Measurements from ENCODE around the gene SLC2A1.

SLC2A1 gene

DNA sequence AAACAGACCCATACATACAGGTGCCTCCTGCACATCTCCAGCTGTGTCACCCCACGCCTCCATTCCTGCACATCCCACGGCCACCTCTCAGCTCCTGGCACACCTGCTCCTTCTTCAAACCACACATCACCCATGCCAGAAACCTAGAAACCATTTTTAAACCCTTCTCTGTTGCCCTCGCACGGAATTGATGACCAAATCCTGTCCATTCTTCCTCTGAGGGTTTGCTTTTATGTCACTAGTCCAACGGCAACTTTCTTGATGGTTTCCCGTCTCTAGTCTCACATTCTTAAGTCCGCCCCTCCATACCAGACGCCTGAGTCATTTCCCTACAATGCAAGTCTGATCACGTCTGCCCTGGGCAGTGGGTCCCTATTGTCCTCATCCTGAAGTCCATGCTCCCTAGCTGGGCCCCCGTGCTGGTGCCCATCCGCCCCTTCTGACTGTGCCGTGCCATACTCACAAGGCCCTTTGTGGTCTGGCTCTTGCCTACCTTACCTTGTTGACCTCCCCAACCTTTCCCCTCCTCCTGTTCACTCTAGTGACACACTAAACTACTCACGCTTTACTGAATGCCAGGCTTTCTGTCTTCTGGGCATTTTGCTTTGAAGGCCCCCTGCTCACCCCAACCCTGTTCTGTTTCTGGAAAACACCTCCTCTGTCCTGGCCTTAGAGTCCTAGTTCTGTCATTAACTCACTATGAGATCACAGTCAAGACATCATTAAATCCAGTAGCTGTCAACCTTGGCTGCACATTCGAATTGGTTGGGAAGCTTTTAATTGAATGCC is 17.6 kb downstream of the SLC2A1 start:
- DNase-seq, result no peak

DNA sequence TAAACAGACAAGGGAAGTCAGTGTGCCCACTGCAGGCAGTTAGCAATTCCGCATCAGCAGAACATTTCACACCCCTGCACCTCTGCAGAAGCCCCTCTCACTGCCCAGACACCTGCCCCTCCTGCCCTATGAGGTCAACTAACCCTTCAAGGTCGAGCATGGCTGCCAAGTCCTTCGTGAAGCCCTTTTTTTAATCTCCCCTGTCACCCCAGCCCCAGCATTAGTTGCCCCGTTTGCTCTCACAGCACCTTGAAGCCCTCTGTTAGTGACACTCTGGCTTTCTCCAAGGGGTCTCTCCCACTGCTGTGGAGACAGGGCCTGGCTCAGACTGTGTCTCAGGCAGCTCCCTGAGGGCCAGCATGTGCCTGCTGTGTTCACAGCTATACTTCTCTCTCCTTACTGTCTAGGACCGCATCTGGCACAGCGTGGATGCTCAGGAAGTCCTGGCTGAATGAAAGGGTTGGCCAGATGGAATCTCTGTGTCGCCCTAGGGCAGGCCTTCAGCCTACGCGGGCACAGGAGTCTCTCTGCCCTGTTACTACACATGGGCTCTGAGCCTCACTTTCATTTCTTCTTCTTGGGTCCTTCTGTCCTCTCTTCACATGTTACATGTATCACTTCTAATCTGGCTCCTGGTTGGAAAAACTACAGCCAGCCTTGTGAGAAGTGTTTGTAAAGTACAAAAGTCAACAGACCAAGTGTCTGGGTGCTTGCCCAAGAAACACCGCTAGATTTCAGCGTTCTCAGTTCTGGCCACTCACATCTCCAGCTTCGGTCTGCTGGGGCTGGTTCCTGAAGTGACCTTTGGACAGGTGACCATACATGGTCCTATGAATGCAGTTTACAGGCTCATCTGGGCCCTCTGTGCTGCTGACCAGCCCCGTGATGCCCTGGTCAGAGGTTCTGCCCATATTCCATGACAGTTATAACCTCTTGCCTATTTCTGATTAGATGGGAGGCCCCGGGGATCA is 19.7 kb downstream of the SLC2A1 start:
- DNase-seq, result no peak

DNA sequence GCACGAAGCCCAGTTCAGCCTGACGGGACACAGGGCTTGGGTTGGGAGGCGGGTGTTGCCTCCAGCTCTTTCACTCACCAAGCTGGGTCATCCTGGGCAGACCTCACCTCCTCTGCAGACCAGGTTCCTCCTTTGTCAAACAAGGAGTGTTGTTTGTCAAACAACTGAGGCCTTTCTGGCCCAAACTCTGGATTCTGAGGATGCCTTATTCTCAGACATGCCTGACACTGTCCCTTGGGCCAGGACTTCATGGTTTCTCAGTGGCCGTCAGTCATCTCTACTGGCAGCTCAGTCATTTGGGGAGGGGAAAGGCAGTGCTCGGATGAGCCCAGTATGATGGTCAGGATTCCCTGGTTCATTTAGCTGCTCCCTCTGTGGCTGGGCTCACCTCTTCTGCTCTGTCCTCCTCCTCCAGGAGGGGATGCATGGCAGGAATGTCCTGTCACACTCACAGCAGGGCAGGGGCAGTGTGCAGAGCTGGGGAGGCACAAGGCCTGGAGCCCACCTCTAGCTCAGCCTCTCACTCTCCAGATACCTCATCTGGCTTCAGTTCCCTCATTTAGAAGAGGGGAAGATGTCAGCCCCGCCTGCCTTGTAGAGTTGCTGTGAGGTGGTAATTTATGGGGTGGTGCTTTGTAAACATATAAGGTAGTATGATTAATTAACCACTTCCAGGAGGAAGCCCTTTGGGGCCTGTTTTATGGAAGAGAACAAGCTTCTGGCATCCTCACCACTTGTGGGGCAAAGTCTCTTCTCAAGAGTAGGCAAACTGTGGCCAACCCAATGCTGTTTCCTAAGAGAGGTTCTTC is 20.6 kb downstream of the SLC2A1 start:
- peak; percentile 35 for DNase-seq

DNA sequence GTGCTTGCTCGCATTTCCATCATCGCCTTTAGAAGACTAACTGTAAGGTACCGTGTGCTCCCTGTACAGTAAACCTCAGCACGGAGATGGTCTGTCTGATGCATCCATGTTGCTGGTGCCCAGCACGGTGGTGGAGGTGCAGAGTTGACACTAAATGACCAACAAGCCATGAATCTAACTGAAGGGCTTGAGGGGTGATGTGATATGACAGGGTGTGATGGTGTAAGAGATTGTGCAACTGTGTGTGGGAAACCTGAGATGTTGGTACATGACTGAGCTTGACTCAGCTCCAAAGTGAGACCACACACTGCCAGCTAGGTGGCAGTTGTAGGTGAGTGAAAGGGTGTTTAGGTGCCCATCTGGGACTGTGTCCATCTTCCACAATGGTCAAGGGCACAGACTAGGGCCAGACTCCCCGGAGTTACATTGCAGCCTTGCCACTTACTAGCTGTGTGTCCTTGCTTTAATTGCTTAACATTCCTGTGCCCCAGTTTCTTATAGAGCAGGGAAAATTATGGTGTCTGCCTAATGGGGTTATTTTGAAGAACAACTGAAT is 21.4 kb downstream of the SLC2A1 start:
- peak; percentile 32 for DNase-seq

DNA sequence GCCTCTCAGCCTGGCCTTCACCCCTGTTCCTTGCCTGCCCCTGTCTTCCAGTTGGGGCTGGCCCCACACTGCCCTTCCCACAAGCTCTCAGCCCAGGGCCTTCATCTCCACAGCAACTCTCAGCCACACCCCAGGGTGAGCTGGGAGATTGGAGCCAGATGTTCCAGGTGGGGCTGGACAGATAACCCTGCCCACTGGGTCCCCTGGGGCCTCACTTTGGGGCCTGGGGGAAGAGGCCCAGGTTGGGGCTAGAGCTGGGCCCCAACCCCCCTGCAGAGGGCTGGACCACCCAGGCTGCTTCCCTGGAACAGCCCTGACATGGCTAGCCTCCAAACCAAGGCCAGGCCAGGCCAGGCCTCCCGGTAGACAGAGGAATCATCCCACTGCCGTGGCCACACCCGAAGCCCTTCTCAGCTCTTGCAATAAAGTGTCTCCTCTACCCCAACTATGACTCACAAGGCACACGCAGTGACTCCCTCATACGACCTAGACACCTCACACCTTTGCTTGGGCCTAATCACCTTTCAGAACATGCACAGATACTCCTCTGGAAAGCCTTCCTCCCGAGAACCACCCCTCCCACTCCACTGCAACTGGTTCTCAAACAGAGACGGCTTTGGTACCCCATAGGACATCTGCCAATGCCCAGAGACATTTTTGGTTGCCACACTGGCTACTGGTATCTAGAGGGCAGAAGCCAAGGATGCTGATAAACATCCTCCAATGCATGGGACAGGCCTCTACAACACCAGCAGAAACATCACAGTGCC is 22.2 kb downstream of the SLC2A1 start:
- peak; percentile 41 for DNase-seq

DNA sequence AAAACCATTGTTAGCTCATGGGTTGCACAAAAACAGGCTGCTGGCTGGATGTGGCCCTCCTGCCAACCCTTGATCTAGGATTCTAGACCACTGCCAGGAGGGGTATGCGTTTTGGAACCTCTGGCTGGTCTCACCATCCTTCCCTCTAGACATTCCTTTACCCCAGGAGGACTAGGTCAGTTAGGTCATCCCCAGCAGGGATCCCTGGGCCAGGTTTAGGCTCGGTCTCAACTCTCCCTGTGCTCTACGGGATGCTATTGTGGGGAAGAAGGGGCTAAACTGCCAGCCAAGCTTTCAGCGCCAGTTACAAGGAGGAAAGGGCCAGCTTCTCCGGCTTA is 22.7 kb downstream of the SLC2A1 start:
- DNase-seq, result no peak

DNA sequence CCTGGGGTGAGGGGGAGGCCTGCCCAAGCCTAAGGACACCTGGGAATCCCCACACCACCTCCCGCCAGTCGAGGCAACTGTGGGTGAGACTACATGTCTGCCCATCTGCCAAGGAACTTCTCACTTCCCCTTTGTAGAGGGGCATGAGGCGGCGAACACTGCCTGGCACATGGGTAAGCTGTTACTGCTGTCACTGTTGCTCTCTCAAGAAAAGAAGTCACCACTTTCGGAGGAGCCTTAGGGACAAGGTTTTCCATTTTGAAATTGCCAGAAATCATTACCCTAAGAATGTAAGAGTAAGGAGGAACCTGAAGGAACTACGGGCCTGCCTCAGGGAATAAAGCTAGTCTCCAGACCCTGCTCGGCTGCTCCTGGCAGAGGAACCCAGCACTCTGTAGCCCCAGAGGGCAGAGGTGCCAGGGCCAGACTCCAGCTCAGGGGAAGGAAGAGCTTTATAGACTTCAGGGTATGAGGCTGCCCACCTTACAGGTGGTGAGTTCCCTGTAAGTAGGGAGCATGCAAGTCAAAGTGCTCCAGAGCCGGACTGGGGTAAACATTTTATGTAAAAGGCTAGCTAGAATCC is 23.3 kb downstream of the SLC2A1 start:
- DNase-seq, result peak; percentile 40

DNA sequence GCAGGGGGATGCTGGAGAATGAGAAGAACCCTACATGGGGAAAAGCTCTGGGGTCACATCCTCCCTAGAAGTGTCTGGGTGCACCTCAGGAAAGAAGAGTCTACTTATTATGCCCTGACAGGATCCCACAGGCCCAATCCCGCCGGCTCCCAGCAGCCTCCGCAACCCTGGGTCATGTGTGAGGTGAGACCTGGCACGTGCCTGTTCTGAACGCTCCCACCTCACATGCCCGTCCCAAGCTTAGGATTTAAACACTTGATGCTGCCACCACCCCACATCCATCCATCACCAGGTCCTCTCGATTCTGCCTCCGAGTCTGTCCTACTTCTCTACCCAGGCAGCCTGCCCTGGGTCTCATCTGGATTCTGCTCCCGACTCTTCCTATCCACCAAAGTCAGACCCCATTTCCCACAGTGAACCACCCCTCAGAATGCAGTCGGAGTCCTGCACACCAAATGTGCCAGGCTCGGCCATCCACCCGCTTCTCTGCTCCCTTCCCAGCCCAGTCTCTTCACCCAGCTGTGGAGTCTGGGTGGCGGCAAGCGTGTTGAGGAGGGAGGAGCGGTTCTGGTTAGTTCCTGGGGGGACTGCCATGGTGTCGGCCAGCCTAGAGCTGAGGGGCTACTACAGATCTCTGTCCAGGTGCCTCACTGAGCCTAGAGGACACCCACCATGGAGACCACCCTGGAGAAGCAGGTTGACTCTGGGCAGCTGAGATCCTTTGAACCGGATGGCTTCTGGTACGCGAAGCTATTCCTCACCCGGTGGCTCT is 23.9 kb downstream of the SLC2A1 start:
- no peak for DNase-seq

DNA sequence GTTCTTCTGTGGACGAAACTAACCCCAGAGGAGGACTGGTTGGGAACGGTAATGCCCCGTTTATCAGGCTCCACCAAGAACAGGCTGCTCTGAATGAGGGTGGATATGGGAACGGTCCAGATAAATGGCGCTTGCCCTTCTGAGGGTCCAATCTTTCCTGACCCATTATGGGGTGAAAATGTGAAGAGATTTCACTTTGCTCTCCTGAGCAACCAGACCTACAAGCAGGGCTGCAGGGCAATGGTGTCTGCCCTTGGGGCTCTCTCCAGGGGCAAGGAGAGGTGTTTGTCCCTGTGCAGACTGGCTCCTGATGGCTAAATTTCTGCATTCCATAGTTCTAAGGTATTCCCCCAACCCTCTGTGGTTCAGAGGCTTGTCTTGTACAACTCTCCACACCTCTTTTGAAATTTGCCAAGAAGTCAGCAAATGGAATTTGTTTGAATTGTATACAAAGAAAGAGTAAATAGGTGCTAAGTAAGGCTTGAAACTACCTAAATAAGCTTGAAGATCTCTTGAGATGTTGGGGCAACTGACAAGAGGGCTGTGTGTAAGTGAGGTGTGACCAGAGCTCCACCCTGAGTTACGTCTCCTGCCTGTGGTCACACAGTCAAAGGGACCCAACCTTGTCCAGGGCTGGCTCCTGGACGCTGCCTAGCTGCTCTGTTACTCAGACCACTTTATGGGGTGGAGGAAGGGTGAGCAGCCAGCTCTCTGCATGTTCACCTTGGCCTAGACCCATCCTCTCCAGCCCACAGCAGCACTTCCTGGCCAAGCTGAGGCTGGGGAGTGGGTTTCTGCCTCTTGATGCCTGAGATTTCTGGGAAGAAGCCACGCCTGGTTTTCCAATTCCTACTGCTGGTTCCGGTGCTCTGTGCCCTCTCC is 24.8 kb downstream of the SLC2A1 start:
- DNase-seq, result no peak

DNA sequence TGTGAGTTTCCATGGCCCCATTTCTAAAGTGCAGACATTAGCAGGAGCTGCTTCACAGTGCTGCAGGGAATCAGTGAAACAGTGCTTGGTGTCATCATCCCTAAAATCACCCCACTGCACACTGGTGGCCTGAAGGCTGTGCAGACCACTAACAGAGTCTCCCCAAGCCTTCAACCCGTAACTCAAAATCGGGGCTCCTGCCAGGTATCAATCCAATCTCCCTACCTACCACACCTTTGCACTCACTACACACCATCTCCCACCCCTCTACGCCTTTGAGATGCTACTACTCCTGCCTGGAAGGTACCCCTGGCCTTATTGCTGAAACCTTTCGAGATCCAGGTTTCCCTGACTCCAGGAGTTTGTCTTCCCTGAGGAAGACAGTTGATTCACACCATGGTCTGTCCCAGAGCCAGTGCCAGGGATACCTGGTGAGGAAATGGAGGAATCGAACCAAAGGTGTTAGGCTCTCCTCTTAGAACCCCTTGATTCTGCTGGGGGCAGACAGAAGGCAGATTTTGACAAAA is 25.5 kb downstream of the SLC2A1 start:
- no peak for DNase-seq

DNA sequence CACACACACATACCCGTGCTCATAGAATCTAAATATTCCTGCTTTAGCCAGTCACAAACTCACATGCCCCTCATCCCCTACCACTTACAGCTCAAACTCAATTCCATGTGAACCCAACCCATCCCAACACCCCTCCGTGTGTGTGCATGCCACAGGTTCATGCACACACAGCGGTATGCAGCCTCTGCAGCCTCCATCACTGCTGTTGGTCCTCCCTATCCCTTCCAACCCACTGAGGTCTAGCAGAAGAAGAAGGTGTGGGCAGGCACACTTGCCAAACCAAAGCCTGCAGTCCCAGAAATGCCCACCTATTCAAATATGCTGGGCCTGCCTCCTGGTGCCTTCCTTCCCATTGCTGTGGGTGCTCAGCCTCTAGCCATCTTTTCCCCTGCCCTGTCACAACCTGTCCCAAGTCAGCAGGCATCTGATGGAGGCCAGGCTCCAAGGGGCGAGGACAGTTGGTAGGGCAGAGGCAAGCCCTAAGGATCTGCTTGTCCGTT is 26.2 kb downstream of the SLC2A1 start:
- DNase-seq, result no peak

DNA sequence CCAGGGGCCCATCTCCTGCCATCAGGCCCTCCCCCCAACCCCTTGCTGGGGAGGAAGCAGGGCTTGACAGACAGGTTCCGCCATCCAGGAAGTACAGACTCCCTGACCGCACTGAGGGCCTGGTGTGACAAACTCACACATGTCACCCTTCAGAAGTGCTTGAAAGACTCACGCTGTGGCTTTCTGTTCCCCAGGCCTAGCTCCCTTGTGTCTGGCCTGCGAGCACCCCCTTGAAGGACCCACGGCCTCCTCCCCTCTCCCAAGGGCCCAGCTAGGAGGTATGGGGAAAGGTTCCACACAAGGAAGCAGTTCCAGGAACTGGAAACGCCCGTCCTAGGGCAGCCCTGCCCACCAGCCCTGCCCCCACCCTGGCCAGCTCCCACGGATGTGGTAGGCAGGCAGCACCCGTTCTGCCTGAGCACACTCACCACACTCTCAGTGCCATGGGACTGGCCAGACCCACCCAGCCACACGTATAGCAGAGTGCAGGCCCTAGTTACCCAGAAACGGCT is 26.7 kb downstream of the SLC2A1 start:
- DNase-seq, result peak; percentile 82

DNA sequence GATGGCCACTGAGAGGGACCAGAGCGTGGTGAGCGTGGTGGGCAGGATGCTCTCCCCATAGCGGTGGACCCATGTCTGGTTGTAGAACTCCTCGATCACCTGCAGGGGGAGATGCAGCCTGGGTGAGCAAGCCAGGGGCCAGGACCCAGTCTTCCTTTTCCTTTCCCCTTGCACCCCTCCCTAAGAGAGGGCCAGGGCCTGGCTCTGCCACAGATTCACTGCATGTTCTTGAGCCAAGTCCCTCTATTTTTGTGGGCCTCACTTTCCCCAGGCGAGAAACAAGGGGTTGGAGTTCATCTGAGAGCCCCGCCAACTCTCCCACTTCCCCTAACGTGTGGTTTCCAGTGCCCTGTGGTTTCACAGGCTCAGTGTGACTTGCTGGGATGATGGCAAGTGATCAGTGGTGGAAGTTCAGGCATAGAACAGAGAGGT is 27.5 kb downstream of the SLC2A1 start:
- peak; percentile 75 for DNase-seq

DNA sequence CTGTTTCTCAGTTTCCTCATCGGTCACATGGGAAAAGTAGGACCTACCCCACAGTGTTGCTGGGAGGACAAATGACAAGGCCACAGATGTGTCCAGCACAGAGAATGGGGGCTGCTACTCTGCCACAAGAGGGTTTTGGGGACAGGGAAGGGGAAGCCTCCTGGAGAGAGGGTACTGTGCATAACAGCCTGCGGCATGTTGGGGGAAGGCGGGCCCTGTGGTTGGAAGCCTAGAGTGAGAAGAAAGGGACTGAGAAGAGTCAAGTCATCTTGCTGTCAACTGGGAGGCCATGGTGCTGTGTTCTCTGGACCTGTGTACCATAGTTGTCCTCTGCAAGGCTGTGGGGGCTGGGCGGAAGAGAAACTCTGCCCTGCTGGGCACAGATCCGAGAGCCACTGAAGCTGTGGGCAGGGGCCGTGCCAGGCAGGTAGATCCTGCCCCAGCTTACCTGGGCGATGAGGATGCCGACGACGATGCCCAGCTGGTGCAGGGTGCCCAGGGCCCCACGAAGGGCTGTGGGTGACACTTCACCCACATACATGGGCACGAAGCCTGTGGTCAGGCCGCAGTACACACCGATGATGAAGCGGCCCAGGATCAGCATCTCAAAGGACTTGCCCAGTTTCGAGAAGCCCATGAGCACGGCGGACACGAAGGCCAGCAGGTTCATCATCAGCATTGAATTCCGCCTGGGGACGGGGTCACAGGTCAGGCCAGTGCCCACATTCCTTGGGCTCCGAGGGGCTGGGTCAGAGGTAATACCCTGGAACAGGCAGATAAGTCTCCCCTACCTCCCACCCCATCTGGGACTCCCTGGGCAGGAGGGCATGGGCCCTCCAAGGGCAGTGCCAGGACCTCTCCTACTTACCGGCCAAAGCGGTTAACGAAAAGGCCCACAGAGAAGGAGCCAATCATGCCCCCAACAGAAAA is 28.2 kb downstream of the SLC2A1 start:
- DNase-seq, result no peak

DNA sequence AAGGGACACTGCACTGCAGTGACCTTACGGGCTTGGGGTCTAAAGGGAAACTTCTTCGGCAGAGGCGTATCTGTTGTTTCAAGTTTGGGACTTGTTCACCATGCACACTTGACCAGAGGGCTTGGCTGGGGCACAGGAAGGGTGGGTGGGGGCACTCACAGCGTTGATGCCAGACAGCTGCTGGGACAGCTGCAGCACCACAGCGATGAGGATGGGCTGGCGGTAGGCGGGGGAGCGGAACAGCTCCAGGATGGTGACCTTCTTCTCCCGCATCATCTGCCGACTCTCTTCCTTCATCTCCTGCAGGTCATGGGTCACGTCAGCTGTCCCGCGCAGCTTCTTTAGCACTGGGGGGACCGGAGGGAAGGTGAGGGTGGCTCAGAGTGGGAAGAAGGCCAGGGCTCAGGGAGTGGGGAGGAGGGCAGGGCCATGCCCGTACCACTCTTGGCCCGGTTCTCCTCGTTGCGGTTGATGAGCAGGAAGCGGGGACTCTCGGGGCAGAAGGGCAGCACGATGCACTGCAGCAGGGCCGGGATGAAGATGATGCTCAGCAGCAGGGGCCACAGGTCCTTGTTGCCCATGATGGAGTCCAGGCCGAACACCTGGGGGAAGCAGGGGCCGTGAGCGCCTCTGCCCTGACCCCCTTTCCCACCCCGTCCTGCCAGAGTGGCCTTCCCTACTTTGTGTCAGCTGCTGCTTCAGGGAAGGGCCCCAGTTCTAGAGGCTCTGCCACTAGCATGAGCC is 29.1 kb downstream of the SLC2A1 start:
- DNase-seq, result no peak

DNA sequence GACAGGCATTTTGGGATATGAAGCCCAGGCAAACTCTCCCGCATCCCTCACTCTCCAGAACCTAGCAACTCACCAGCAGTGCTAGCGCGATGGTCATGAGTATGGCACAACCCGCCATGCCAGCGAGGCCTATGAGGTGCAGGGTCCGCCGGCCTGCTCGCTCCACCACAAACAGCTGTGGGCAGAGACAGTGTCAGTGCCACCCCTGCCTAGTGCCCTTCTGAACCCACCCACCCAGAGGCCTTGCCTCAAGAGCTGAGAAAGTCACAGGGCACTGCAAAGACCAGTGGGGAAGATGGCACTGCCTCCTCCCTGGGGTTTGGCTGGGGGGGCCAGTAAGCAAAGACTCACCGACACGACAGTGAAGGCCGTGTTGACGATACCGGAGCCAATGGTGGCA is 29.8 kb downstream of the SLC2A1 start:
- DNase-seq, result no peak

DNA sequence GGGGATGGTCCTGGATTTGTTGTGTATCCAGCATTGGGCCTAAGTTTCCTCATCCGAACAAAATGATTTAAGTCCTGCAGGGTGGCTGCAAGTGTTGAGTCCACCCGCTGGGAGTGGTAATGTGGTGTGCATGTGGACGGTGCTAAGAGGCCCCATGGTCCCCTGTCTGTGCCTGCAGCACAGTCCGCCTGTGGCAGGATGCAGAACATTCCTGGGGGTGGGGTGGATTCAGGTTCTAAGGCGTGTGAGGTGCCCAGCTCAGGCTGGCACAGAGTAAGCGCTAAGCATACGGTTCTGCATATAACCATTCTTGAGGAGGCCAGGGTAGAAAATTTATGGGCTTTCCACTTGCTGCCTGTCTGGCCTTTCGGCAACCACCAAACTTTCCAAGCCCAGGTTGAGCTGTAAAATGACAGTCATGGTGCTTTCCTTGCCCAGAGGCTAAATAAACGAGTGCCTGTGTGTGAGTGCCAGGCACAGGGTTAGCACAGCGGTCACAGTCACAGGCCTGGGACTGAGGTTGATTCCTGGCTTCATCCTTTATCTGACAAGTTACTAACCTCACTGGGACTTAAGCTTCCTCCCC is 30.7 kb downstream of the SLC2A1 start:
- DNase-seq, result no peak
